H9 (cell line): ENCODE results near the gene TMEM269. TPM values are rescaled to one million over a fixed set of nuclear protein-coding genes. Genes with fewer than 3 reads are reported as not detected.

ENCODE experiments used
- DNase-seq: peaks from one replicate; pipeline ENCODE4 v3.0.0-alpha.2; 2017
- H2AFZ ChIP-seq: one replicate; pipeline ENCODE4 v1.6.1; 2013; ENCODE audit warnings: mild to moderate bottlenecking, low read length, control low read depth, moderate library complexity
- H2AK5ac ChIP-seq: 2 replicates; pipeline ENCODE4 v1.6.1; 2013; ENCODE audit warnings: low read length, control low read depth, mixed read lengths; ENCODE audit not compliant: insufficient read length
- H2BK120ac ChIP-seq: one replicate; pipeline ENCODE4 v1.6.1; 2013; ENCODE audit warnings: low read depth, mild to moderate bottlenecking, low read length, control low read depth, inconsistent platforms; ENCODE audit not compliant: poor library complexity, severe bottlenecking
- H2BK12ac ChIP-seq: 2 replicates; pipeline ENCODE4 v1.6.1; 2013; ENCODE audit warnings: low read length, control low read depth, mixed read lengths, low read depth; ENCODE audit not compliant: insufficient read length
- H2BK15ac ChIP-seq: 2 replicates; pipeline ENCODE4 v1.6.1; 2013; ENCODE audit warnings: low read depth, low read length, control low read depth
- H2BK20ac ChIP-seq: one replicate; pipeline ENCODE4 v1.6.1; 2013; ENCODE audit warnings: low read depth, mild to moderate bottlenecking, low read length, control low read depth, inconsistent platforms; ENCODE audit not compliant: poor library complexity, severe bottlenecking
- H2BK5ac ChIP-seq: 2 replicates; pipeline ENCODE4 v1.6.1; 2013; ENCODE audit warnings: low read length, control low read depth, mixed read lengths; ENCODE audit not compliant: insufficient read length
- H3K14ac ChIP-seq: 2 replicates; pipeline ENCODE4 v1.6.1; 2013; ENCODE audit warnings: low read length, control low read depth; ENCODE audit not compliant: insufficient read depth
- H3K18ac ChIP-seq: 2 replicates; pipeline ENCODE4 v1.6.1; 2013; ENCODE audit warnings: low read depth, mild to moderate bottlenecking, mixed read lengths, low read length, control low read depth; ENCODE audit not compliant: insufficient read length
- H3K23ac ChIP-seq: 2 replicates; pipeline ENCODE4 v1.6.1; 2013; ENCODE audit warnings: low read length, control low read depth, mixed read lengths, low read depth; ENCODE audit not compliant: insufficient read length
- H3K23me2 ChIP-seq: 2 replicates; pipeline ENCODE4 v1.6.1; 2013; ENCODE audit warnings: low read depth, mild to moderate bottlenecking, mixed read lengths, low read length, control low read depth; ENCODE audit not compliant: insufficient read length, poor library complexity, severe bottlenecking
- H3K27ac ChIP-seq: 2 replicates; pipeline ENCODE4 v1.5.1; 2013; ENCODE audit warnings: low read length, control low read depth, mixed read lengths, low read depth; ENCODE audit not compliant: insufficient read length
- H3K27me3 ChIP-seq: 2 replicates; pipeline ENCODE4 v1.6.1; 2013; ENCODE audit warnings: low read length, control low read depth, inconsistent platforms; ENCODE audit not compliant: insufficient read depth
- H3K4ac ChIP-seq: 2 replicates; pipeline ENCODE4 v1.6.1; 2013; ENCODE audit warnings: low read depth, mild to moderate bottlenecking, control low read depth, inconsistent platforms, low read length, moderate library complexity
- H3K4me1 ChIP-seq: 2 replicates; pipeline ENCODE4 v1.6.1; 2013; ENCODE audit warnings: low read length, control low read depth, inconsistent platforms; ENCODE audit not compliant: insufficient read depth
- H3K4me2 ChIP-seq: 2 replicates; pipeline ENCODE4 v1.6.1; 2013; ENCODE audit warnings: low read length, control low read depth, mixed read lengths; ENCODE audit not compliant: insufficient read length, insufficient read depth
- H3K56ac ChIP-seq: 2 replicates; pipeline ENCODE4 v1.6.1; 2013; ENCODE audit warnings: low read depth, mild to moderate bottlenecking, mixed read lengths, low read length, control low read depth; ENCODE audit not compliant: insufficient read length
- H3K79me1 ChIP-seq: 2 replicates; pipeline ENCODE4 v1.6.1; 2013; ENCODE audit warnings: low read depth, mild to moderate bottlenecking, moderate library complexity, low read length, control low read depth, inconsistent platforms; ENCODE audit not compliant: insufficient read depth, poor library complexity, severe bottlenecking
- H3K79me2 ChIP-seq: 2 replicates; pipeline ENCODE4 v1.6.1; 2013; ENCODE audit warnings: low read length, control low read depth, inconsistent platforms; ENCODE audit not compliant: insufficient read depth
- H3K9ac ChIP-seq: 2 replicates; pipeline ENCODE4 v1.6.1; 2013; ENCODE audit warnings: low read length, control low read depth, mixed read lengths; ENCODE audit not compliant: insufficient read length; ENCODE audit errors: extremely low read depth
- H3K9me3 ChIP-seq: one replicate; pipeline ENCODE4 v1.6.1; 2013; ENCODE audit warnings: low read depth, low read length, inconsistent platforms; ENCODE audit not compliant: control insufficient read depth
- H3T11ph ChIP-seq: one replicate; pipeline ENCODE4 v1.6.1; 2013; ENCODE audit warnings: mild to moderate bottlenecking, low read length, control low read depth, inconsistent platforms
- H4K20me1 ChIP-seq: one replicate; pipeline ENCODE4 v1.6.1; 2013; ENCODE audit not compliant: control insufficient read depth, insufficient read length, insufficient read depth
- H4K5ac ChIP-seq: 2 replicates; pipeline ENCODE4 v1.6.1; 2013; ENCODE audit warnings: low read depth, mild to moderate bottlenecking, mixed read lengths, low read length, control low read depth; ENCODE audit not compliant: insufficient read length
- H4K8ac ChIP-seq: replicated peaks from 2 replicates; pipeline ENCODE4 v1.6.1; 2013; ENCODE audit warnings: low read length, control low read depth, mixed read lengths, low read depth; ENCODE audit not compliant: insufficient read length
- H4K91ac ChIP-seq: 2 replicates; pipeline ENCODE4 v1.6.1; 2013; ENCODE audit warnings: low read depth, mild to moderate bottlenecking, moderate library complexity, mixed read lengths, low read length, control low read depth; ENCODE audit not compliant: insufficient read length
- H3K27ac Mint-ChIP-seq, 3 experiments: 2 replicates in 2 of 3; 3 replicates in 1 of 3; pipeline ENCODE4 v1.8.0; 2020 to 2021; ENCODE audit warnings: mixed read lengths in 3 of 3, mild to moderate bottlenecking in 1 of 3, moderate library complexity in 1 of 3
- H3K27me3 Mint-ChIP-seq: 2 replicates; pipeline ENCODE4 v1.8.0; 2021; ENCODE audit warnings: low read depth, mild to moderate bottlenecking, moderate library complexity, mixed read lengths
- H3K36me3 Mint-ChIP-seq, 3 experiments: 2 replicates in 2 of 3; 3 replicates in 1 of 3; pipeline ENCODE4 v1.8.0; 2020 to 2021; ENCODE audit warnings: low read depth in 3 of 3, mixed read lengths in 3 of 3; ENCODE audit not compliant: insufficient read depth in 1 of 3
- H3K4me1 Mint-ChIP-seq, 2 experiments: 2 replicates each; pipeline ENCODE4 v1.8.0; 2020; ENCODE audit warnings: mixed read lengths in 2 of 2
- H3K4me3 Mint-ChIP-seq, 2 experiments: 2 replicates in 1 of 2; 3 replicates in 1 of 2; pipeline ENCODE4 v1.8.0; 2020 to 2021; ENCODE audit warnings: mild to moderate bottlenecking in 2 of 2, mixed read lengths in 2 of 2, moderate library complexity in 1 of 2
- H3K9me3 Mint-ChIP-seq, 2 experiments: 2 replicates in 1 of 2; 3 replicates in 1 of 2; pipeline ENCODE4 v1.8.0; 2020; ENCODE audit warnings: mild to moderate bottlenecking in 2 of 2, mixed read lengths in 2 of 2, moderate library complexity in 1 of 2
- WGBS: extraction: QIAGEN DNeasy Blood & Tissue Kit; methylation state at CpG from one replicate; pipeline ENCODE4 v1.1.7; 2013; ENCODE audit warnings: missing lambda C conversion rate, low lambda C conversion rate, mixed read lengths; ENCODE audit not compliant: insufficient read length; ENCODE audit errors: extremely low coverage; 5-methylcytosine and 5-hydroxymethylcytosine counted together
- total RNA-seq: library from RNA; stranded (reverse); gene quantifications from 2 replicates; pipeline ENCODE4 v1.2.1, GENCODE V29; 2021
- TF ChIP-seq, protein P1 (sequence below): fragments of 200-600 bp; sonication (generic); conservative IDR thresholded peaks from 3 replicates; pipeline ENCODE4 v1.8.0; 2021; ENCODE audit warnings: antibody characterized with exemption, mild to moderate bottlenecking

The TMEM269 gene
- total RNA-seq, 1 experiment from 2014 or later, result 0.17 TPM

DNA sequence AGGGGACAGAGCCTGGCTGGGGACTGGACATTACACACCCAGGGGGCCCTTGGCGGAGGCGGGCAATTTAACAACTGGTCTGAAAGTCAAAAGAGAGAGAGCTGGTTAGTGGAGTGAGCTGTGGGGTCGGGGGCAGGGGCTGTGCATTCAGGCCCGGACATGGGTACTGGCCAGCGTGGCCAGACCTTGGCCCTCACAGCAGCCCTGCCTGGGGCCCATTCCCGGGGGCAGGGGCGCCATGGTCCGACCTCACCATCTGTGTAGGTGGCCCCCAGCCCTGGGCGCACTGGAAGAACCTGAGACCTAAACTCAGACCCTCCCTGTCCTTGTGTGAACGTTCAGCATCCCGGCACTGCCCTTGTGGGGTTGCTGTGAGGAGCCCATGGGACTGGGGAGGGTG lies 49.7 kb upstream of the TMEM269 start:
- Histone ChIP-seq H2BK20ac (no peak overlapping the region), H3K14ac (no peak overlapping the region), H3K79me2 (no peaks in the 10 kb centered on the region), H3K27ac (no peak overlapping the region), H4K91ac (no peak overlapping the region), H4K8ac (no peak overlapping the region), H3K18ac (no peak overlapping the region), H3K56ac (no peak overlapping the region), H3K9ac (no peak overlapping the region), H3K79me1 (no peaks in the 10 kb centered on the region), H3K23me2 (no peaks in the 10 kb centered on the region), H4K5ac (no peak overlapping the region), H2BK5ac (no peak overlapping the region), H4K20me1 (no peaks in the 10 kb centered on the region), H3K23ac (no peak overlapping the region), H3K9me3 (no peaks in the 10 kb centered on the region), H3K27me3 (no peaks in the 10 kb centered on the region), H3K4me2 (no peak overlapping the region), H3K4ac (no peak overlapping the region), H2BK120ac (no peak overlapping the region), H2AFZ (no peak overlapping the region), H2BK12ac (no peak overlapping the region), H3T11ph (no peak overlapping the region), H2AK5ac (no peak overlapping the region), H3K4me1 (no peaks in the 10 kb centered on the region; the same call in 1 of the 2 replicates), H2BK15ac (no peak overlapping the region)
- H3K27ac Mint-ChIP-seq, result no peak overlapping the region
- DNase-seq, result no peak
- H3K27me3 Mint-ChIP-seq, result no peaks in the 10 kb centered on the region; the same call in 1 of the 2 replicates
- peaks cover 0 to 3% (median 0%) of the 10 kb centered on the region in 3 experiments; a peak in 2 of 7 replicates for H3K36me3 Mint-ChIP-seq
- TF ChIP-seq, protein P1, sequence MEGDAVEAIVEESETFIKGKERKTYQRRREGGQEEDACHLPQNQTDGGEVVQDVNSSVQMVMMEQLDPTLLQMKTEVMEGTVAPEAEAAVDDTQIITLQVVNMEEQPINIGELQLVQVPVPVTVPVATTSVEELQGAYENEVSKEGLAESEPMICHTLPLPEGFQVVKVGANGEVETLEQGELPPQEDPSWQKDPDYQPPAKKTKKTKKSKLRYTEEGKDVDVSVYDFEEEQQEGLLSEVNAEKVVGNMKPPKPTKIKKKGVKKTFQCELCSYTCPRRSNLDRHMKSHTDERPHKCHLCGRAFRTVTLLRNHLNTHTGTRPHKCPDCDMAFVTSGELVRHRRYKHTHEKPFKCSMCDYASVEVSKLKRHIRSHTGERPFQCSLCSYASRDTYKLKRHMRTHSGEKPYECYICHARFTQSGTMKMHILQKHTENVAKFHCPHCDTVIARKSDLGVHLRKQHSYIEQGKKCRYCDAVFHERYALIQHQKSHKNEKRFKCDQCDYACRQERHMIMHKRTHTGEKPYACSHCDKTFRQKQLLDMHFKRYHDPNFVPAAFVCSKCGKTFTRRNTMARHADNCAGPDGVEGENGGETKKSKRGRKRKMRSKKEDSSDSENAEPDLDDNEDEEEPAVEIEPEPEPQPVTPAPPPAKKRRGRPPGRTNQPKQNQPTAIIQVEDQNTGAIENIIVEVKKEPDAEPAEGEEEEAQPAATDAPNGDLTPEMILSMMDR, result no peak
- H3K4me3 Mint-ChIP-seq, result no peak overlapping the region; a peak in 1 of 5 replicates
- H3K4me1 Mint-ChIP-seq, result peaks cover 22 to 41% of the 10 kb centered on the region in 2 experiments
- WGBS, result no CpG with 5 or more reads among the region's 11 CpGs
- H3K9me3 Mint-ChIP-seq, result no peaks in the 10 kb centered on the region
